SK-N-SH treated with all-trans-retinoic acid at 6 μM for 48 hours (cell line): ENCODE results near the gene TTC32.

Experiments used
- ATAC-seq: fragments of 200-7000 bp; cut with Tn5 transposase; 3 replicates; pipeline ENCODE4 v1.9.1; 2020; ENCODE audit warnings: mild to moderate bottlenecking, moderate library complexity
- BACH2 ChIP-seq: fragments of 250-450 bp; sonication (Bioruptor Pico); IDR thresholded peaks from 2 replicates; pipeline ENCODE4 v1.9.0; 2021; ENCODE audit warnings: mild to moderate bottlenecking, borderline replicate concordance
- CREB5 ChIP-seq: fragments of 250-450 bp; sonication (Bioruptor Pico); IDR thresholded peaks from 2 replicates; pipeline ENCODE4 v1.5.1; 2020; ENCODE audit warnings: low read depth, mild to moderate bottlenecking, moderate library complexity
- ESRRG ChIP-seq: fragments of 250-450 bp; sonication (Bioruptor Pico); IDR thresholded peaks from 2 replicates; pipeline ENCODE4 v1.6.1; 2021; ENCODE audit warnings: mild to moderate bottlenecking
- GLIS3 ChIP-seq: fragments of 250-450 bp; sonication (Bioruptor Pico); IDR thresholded peaks from 2 replicates; pipeline ENCODE4 v1.5.0; 2020; ENCODE audit warnings: mild to moderate bottlenecking, moderate library complexity
- ISL1 ChIP-seq: fragments of 250-450 bp; sonication (Bioruptor Pico); IDR thresholded peaks from 2 replicates; pipeline ENCODE4 v2.1.2; 2022; ENCODE audit warnings: mild to moderate bottlenecking, moderate library complexity
- OSR1 ChIP-seq: fragments of 250-450 bp; sonication (Bioruptor Pico); IDR thresholded peaks from 2 replicates; pipeline ENCODE4 v1.8.0; 2022; ENCODE audit warnings: moderate library complexity, mild to moderate bottlenecking, inconsistent platforms
- PATZ1 ChIP-seq: fragments of 250-450 bp; sonication (Bioruptor Pico); IDR thresholded peaks from 2 replicates; pipeline ENCODE4 v1.8.0; 2020; ENCODE audit warnings: mild to moderate bottlenecking, moderate library complexity, borderline replicate concordance
- POU6F1 ChIP-seq: fragments of 250-450 bp; sonication (Bioruptor Pico); IDR thresholded peaks from 2 replicates; pipeline ENCODE4 v1.8.0; 2021; ENCODE audit warnings: low read depth, mild to moderate bottlenecking, moderate library complexity, borderline replicate concordance
- PPARA ChIP-seq: fragments of 250-450 bp; sonication (Bioruptor Pico); IDR thresholded peaks from 2 replicates; pipeline ENCODE4 v1.5.0; 2020; ENCODE audit warnings: mild to moderate bottlenecking, borderline replicate concordance
- RARB ChIP-seq: fragments of 250-450 bp; sonication (Bioruptor Pico); IDR thresholded peaks from 2 replicates; pipeline ENCODE4 v1.8.0; 2021; ENCODE audit warnings: mild to moderate bottlenecking, moderate library complexity
- SNAI2 ChIP-seq: fragments of 250-450 bp; sonication (Bioruptor Pico); IDR thresholded peaks from 2 replicates; pipeline ENCODE4 v1.5.0; 2020; ENCODE audit warnings: mild to moderate bottlenecking, moderate library complexity
- TCF4 ChIP-seq: fragments of 250-450 bp; sonication (Bioruptor Pico); IDR thresholded peaks from 2 replicates; pipeline ENCODE4 v1.8.0; 2021; ENCODE audit warnings: mild to moderate bottlenecking, moderate library complexity, borderline replicate concordance
- TSHZ2 ChIP-seq: fragments of 250-450 bp; sonication (Bioruptor Pico); IDR thresholded peaks from 2 replicates; pipeline ENCODE4 v1.5.0; 2020; ENCODE audit warnings: mild to moderate bottlenecking, moderate library complexity
- ZC3H10 ChIP-seq: fragments of 250-450 bp; sonication (Bioruptor Pico); IDR thresholded peaks from 2 replicates; pipeline ENCODE4 v1.5.1; 2021; ENCODE audit warnings: mild to moderate bottlenecking, moderate library complexity
- ZFP3 ChIP-seq: fragments of 250-450 bp; sonication (Bioruptor Pico); IDR thresholded peaks from 2 replicates; pipeline ENCODE4 v1.5.0; 2020; ENCODE audit warnings: mild to moderate bottlenecking, moderate library complexity
- ZFP30 ChIP-seq: fragments of 450-650 bp; formaldehyde crosslinking; IDR thresholded peaks from 2 replicates; pipeline ENCODE4 v1.5.0; 2022; ENCODE audit warnings: mild to moderate bottlenecking, moderate library complexity
- ZNF565 ChIP-seq: fragments of 450-650 bp; formaldehyde crosslinking; conservative IDR thresholded peaks from 2 replicates; pipeline ENCODE4 v1.5.0; 2020; ENCODE audit warnings: low read depth, mild to moderate bottlenecking, moderate library complexity
- ZNF70 ChIP-seq: fragments of 450-650 bp; formaldehyde crosslinking; IDR thresholded peaks from 2 replicates; pipeline ENCODE4 v1.5.0; 2020; ENCODE audit warnings: mild to moderate bottlenecking, moderate library complexity
- ZNF8 ChIP-seq: fragments of 450-650 bp; formaldehyde crosslinking; IDR thresholded peaks from 2 replicates; pipeline ENCODE4 v1.5.0; 2020; ENCODE audit warnings: mild to moderate bottlenecking, moderate library complexity

TTC32 gene

GRCh38 chr2:19914266-19914975, 12.6 kb upstream of the TTC32 start:
- TF ChIP-seq ESRRG (CRISPR knock-in tag) (no peak), RARB (CRISPR knock-in tag) (no peak), PATZ1 (CRISPR knock-in tag) (no peak), ZFP3 (CRISPR knock-in tag) (no peak), SNAI2 (CRISPR knock-in tag) (no peak), TCF4 (CRISPR knock-in tag) (no peak), OSR1 (CRISPR knock-in tag) (no peak), ZFP30 (CRISPR knock-in tag) (no peak), ISL1 (CRISPR knock-in tag) (no peak), TSHZ2 (CRISPR knock-in tag) (no peak), ZC3H10 (CRISPR knock-in tag) (no peak), POU6F1 (CRISPR knock-in tag) (no peak), BACH2 (CRISPR knock-in tag) (no peak), PPARA (CRISPR knock-in tag) (no peak), CREB5 (no peak), ZNF8 (CRISPR knock-in tag) (no peak), GLIS3 (CRISPR knock-in tag) (no peak), ZNF70 (CRISPR knock-in tag) (no peak), ZNF565 (no peak)
- TF ChIP-seq, all 23 proteins: peak for 0
- ATAC-seq, result no peak

- peak; percentile 63 for ATAC-seq
- TF ChIP-seq PPARA (CRISPR knock-in tag) (no peak), ZC3H10 (CRISPR knock-in tag) (no peak), ISL1 (CRISPR knock-in tag) (no peak), ZFP30 (CRISPR knock-in tag) (no peak), POU6F1 (CRISPR knock-in tag) (no peak), ZNF565 (no peak)
Observed at GRCh38 chr2:19911808-19912509, 10.2 kb upstream of the TTC32 start.

- TF ChIP-seq TCF4 (CRISPR knock-in tag), result 0 out of 2 replicates have a peak, but pooled peaks have one; percentile 1
- TF ChIP-seq TSHZ2 (CRISPR knock-in tag), result 0 out of 2 replicates have a peak, but pooled peaks have one; percentile 5
- no peak for TF ChIP-seq PATZ1 (CRISPR knock-in tag)
- TF ChIP-seq ZNF8 (CRISPR knock-in tag), result 0 out of 2 replicates have a peak, but pooled peaks have one; percentile 13
- ATAC-seq, result peak; percentile 5
Observed at GRCh38 chr2:19902216-19902740, 495 bp upstream of the TTC32 start.
